Measurements from ENCODE around the gene MYO7B.

DNA sequence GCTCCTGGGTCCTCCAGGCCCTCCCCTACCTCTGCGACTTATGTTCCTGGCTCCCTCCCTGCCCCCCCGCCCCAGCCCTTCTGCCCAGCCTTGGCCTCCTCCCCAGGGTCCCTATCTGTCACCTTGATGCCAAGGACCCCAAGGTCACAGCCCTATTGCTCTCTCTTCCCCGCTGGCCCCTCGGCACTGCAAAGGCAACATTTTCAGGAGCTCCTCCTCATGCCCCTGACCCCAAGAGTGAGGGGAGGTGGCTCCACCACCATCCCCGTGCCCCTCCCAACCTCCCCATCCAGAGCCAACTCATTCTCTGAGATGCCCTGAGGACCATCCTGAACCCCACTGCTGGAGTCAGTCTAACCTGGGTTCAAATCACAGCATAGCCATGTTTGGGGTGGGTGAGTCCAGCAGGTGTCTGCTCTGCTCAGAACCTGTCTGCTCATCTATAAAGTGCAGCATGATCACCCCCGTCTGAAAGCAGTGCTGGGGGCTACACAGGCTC is 128.1 kb downstream of the MYO7B start:
- TF ChIP-seq CTCF (IDR thresholded peaks at IDR 0.05) (no peak), POLR2A (IDR thresholded peaks at IDR 0.05) (no peak)

Measured in uterus (tissue), 2 donors.